Sigmoid colon (tissue), 3 donors: ENCODE data around the gene ALDH4A1.

ENCODE experiments used
- POLR2A ChIP-seq, 2 donors: fragments of 450-650 bp; IDR thresholded peaks; one replicate each; pipeline ENCODE4 v1.6.1; 2016; ENCODE audit warnings: antibody characterized with exemption in 2 of 2, mild to moderate bottlenecking in 2 of 2, moderate library complexity in 2 of 2
- TF ChIP-seq, protein P1 (sequence below), 4 experiments: fragments of 450-650 bp in 3 of 4; fragments of 200-600 bp in 1 of 4; IDR thresholded peaks; one replicate each; pipeline ENCODE4 v1.5.1; 2016 to 2019; ENCODE audit warnings: antibody characterized with exemption in 4 of 4, mild to moderate bottlenecking in 3 of 4, moderate library complexity in 2 of 4

DNA sequence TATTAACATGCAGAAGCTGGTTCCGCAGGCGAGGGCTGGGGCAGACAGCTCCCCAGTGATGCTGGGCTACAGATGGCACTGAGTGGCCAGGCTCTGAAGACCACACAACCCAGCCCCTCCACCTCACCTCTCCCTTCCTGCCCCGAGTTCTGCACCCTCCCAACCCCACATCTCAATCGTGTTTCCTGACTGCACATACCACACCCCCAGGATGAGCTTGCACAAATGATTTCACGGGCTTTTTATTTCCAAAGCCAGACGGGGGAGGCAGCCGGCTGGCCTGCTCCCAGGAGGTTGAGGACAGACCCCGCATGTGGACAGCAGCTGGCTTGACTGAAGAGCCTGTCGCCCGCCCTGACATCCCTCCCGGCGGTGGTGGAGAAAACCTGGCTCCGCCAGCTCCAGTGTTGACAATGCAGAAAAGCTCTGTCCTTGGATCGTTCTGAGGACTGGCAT is 21.4 kb upstream of the ALDH4A1 start:
- TF ChIP-seq, protein P1, sequence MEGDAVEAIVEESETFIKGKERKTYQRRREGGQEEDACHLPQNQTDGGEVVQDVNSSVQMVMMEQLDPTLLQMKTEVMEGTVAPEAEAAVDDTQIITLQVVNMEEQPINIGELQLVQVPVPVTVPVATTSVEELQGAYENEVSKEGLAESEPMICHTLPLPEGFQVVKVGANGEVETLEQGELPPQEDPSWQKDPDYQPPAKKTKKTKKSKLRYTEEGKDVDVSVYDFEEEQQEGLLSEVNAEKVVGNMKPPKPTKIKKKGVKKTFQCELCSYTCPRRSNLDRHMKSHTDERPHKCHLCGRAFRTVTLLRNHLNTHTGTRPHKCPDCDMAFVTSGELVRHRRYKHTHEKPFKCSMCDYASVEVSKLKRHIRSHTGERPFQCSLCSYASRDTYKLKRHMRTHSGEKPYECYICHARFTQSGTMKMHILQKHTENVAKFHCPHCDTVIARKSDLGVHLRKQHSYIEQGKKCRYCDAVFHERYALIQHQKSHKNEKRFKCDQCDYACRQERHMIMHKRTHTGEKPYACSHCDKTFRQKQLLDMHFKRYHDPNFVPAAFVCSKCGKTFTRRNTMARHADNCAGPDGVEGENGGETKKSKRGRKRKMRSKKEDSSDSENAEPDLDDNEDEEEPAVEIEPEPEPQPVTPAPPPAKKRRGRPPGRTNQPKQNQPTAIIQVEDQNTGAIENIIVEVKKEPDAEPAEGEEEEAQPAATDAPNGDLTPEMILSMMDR (IDR thresholded peaks at IDR 0.05), result no peak
- no peak for TF ChIP-seq POLR2A (IDR thresholded peaks at IDR 0.05)
